T47D (cell line): ENCODE data around the gene TOB1.
"Not testable (repeated sequence)": the region's sequence is repeated elsewhere in the genome, so short reads cannot be mapped to it uniquely, and the experiment has no call there.

Source experiments
- DNase-seq, 2 experiments: peaks; one replicate each; pipeline versions ENCODE4 v3.0.0 to v3.0.0-alpha.2; 2011 to 2012; ENCODE audit warnings: low read depth in 1 of 2, low spot score in 1 of 2
- JUND ChIP-seq: IDR thresholded peaks from 2 replicates; pipeline ENCODE4 v1.6.1; 2012; ENCODE audit warnings: low read depth
- in situ Hi-C: cut with HindIII; loops from 2 replicates; pipeline ENCODE4 v1.10.0; 2016; ENCODE audit warnings: low sequenced_read_pairs, low pct_unique_long_range_greater_than_20kb

TOB1 gene

DNA sequence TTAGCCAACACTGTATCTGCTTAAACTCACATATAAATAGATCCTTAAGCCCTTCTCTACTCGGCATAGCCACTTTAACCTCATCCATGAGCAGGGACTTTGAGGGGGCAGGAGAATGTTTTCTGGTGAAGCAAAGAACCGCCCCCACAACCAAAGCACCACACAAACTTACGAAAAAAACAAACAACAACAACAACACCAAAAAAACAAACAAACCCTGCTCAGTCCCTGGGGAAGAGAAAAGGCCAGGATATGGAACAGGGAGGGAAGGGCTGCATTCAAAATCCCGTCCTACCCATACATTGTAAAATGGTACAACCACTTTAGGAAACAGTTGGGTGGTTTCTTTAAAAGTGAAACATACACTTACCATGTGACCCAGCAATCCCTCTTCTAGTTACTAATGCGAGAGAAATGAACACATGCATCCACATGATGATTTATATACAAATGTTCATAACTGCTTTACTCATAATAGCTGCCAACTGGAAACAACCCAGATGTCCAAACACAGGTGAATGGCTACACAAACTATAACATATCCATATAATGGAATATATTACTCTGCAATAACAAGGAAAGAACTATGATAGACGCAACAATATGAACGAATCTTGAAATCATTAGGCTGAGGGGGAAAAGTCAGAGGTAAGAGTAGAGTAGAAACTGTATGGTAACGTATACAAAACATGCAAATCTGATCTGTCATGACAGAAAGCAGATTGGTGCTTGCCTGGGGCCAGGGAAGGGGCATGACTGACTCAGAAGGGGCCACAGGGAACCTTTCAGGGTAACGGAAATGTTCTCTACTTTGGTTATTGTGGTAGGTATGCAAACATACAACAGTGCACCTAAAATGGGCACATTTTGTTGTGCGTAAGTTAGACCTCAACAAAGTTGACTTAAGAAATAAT lies 37.7 kb upstream of the TOB1 start:
- DNase-seq: peak in 1 of 2 experiments; percentile 76
- TF ChIP-seq JUND: no peak

DNA sequence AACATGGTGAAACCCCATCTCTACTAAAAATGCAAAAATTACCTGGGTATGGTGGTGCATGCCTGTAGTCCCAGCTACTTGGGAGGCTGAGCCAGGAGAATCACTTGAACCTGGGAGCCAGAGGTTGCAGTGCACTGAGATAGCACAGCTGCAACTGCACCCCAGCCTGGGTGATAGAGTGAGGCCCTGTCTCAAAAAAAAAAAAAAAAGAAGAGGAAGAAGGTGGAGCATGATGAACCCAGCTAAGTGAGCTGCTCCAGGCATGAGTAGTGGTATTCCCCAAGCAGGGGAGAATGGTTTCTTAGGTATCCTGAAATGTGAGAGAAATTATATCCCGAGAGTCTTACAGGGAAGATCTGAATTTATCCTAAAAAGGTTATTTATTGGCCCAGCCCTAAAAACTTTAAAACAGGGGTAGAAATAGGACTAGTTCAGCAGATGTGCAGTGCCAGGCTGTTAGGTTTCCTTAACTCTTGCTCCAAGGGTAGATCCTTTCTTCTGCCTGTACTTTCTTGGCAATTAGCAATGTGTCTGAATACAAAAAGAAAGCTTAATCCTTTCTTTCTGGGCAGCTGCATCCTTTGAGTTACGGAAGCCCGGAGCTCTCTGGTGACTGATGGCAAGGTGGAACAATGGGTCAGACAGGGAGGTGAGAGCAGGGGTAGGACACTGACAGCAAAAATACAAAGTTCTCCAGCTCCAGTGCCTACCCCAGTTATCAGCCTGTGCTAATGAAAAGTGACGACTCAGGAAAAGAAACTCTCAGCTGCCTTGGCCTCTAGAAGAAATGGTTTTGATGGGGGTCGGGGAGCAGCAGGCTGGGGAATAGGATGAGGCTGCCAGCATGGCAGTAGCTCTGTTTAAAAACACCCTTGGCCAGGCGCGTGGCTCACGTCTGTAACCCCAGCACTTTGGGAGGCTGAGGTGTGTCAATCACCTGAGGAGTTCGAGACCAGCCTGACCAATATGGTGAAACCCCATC lies 36.5 kb upstream of the TOB1 start:
- in situ Hi-C loops: no loop called here
- TF ChIP-seq JUND: no peak
- DNase-seq: no peak

More for the DNA sequence above, 37.7 kb upstream of the TOB1 start:
- in situ Hi-C loops: no loop called here

DNA sequence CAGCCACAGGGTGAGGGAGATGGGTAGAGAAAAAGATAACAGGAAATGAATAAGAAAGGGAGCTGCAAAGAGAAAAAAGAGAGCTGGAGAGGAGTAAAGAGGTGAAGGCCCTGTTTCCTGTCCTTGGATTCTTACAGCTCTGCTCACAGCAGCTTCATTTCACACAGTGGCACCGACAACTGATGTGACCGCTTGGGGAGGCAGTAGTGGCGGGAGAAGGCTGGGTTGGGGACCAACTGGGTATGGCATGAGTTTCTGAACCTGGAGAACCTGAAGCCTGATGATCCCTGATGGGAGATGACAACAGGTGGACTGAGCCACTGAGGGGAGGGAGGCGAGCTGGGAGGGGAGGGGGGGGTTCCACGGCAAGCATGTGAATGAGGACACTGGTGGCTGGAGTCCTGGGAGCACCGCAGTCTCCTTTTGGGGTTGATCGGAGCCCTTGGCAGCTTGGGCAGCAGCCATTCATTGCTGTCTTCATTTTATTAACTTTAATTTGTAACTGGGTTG lies 34.3 kb upstream of the TOB1 start:
- in situ Hi-C loops: no loop called here
- no peak for DNase-seq
- no peak for TF ChIP-seq JUND

DNA sequence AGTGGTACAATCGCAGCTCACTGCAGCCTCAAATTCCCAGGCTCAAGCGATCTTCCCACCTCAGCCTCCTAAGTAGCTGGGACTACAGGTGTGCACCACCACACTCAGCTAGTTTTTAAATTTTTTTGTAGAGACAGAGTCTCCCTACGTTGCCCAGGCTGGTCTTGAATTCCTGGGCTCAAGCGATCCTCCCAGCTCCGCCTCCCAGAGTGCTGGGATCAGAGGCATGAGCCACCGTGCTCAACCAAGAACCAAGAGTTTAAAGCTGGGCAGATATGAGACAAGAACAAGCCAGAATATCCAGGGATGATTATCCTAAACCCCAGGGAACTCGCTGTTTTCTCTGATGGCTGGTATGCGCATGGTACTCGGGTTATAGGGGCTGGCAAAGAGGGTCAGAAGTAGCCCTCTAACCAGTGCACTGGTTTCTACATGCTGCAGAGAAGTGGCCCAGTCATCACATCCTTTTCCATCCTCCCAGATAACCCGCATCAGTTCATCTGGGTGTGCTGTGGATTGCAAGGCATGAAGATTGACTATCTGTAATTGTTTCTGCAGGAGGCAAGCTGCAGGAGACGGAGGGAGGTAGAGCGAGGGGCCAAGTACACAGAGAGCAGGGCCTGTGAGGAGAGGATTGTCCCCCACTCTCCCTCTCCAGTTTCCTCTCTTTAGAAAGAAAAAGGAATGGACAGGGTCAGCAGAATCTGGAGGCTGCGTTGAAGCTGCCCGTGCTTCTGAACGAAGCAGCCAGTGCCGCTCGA lies 33.6 kb upstream of the TOB1 start:
- no peak for TF ChIP-seq JUND
- no peak for DNase-seq
- in situ Hi-C loops: no loop called here

DNA sequence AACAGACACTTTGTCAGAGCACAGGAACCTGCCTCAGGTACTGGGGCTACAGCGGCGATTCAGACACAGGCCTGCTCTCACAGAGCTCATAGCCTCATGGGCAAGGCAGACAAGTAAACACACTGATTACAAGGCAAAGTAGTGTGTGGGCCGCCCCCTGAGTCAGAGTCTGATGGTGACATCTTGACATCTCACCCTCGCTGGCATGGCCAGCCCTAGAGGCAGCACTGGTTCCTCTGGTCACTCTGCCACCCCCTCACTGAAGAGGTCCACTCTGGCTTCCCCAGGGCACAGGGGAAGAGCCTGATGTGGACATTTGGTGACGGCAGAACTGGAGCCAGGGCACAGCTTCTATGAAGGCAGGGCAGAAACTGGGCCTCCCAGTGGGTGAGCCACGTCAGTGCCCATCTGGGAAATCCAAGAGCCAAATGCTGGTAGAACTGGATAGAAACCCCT lies 32.9 kb upstream of the TOB1 start:
- no peak for TF ChIP-seq JUND
- DNase-seq: no peak
- in situ Hi-C loops: no loop called here

DNA sequence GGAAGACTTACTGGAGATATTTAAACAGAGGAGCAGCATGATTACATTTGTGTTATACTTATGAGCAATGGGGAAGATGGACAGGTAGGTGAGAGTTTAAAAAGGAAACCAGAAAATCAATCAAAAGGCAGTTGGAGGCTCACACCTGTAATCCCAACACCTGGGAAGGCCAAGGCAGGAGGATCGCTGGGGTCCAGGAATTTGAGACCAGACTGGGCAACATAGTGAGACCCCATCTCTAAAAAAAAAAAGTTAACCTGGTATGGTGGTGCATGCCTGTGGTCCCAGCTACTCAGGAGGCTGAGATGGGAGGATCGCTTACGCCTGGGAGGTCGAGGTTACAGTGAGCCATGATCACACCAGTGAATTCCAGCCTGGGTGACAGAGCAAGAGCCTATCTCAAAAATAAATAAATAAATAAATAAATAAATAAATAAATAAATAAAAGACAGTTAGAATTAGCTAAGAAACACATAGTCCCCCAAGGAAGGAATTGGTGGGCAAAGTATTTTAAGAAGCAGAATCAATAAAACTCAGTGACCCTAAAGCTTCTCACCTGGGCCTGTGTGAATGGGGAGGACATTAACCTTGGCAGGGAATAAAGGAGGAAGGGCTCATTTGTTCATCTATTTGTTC lies 32.3 kb upstream of the TOB1 start:
- in situ Hi-C loops: no loop called here
- no peak for TF ChIP-seq JUND
- DNase-seq: no peak

DNA sequence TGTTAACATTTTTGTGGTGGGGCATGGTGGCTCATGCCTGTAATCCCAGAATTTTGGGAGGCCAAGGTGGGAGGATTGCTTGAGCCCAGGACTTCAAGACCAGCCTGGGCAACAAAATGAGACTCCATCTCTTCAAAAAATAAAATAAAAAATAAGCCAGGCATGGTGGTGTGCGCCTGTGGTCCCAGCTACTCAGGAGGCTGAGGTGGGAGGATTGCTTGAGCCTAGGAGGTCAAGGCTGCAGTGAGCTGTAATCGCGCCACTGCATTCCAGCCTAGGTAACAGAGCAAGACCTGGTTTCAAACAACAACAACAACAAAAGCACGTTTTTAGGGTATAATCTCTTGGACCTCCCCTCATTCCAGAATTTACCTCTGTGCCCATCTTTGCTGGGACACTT lies 28.4 kb upstream of the TOB1 start:
- DNase-seq, in situ Hi-C loops: not testable (repeated sequence)

DNA sequence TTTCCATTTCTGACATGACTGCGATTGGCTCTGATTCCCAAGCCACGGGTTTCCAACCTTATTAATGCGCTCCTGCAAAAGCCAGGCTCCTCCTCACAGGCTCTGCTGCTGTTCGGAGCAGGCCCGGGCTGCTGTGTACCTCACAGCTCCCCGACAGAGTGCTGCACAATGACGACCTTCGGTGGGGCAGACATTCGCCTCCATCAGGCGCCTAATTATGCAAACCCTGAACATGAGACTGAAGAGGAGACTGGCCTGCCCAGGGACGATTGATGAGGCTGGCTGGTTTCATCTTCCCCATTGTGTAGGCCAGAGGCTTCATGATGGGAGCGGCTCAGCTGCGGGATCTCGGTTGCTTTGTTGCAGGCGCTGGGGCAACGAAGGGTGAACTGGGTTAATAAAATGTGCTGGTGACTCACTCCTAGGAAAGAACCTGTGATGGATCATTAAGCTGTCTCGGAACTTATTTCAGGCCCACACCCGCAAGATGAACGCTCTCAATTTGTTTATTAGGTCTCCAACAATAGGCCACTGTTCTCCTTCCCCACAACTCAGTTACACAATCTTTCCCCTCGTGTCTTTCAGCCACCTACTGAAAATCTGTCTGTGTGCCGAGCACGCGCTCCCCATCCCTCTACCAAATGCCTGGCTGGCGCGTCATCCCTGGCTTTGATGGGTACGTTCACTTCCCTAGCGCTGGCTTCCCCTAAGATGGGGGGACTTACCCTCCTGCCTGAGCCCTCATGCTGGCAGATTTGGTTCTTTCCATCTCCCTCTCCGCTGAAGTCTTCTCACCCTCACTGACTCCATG lies 27.2 kb upstream of the TOB1 start:
- in situ Hi-C loops: no loop called here
- no peak for TF ChIP-seq JUND
- DNase-seq: no peak

DNA sequence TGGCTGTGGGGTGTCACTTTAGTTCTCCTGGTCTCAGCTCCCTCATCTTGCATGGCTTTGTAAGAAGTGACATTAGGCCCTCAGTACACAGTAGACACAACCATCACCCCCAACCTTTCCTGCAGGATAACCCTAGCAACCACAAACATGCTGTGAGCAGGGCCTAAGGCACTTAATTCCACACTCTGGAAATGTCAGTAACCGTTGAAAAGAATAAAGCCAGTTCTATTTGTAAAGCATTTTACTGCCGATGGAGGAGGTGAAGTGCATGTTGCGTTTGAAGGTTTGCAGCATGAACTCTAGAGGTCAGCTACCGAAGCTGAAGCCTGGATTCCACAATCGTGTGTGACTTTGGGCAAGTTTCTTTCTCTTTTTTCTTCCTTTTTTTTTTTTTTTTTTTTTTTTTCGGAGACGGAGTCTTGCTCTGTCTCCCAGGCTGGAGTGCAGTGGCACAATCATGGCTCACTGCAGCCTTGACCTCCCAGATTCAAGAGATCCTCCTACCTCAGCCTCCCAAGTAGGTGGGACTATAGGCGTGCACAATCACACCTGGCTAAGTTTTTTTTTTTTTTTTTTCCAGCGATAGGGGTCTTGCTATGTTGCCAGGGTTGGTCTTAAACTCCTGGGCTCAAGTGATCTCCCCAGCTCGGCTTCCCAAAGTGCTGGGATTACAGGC lies 26.1 kb upstream of the TOB1 start:
- DNase-seq: peak in 1 of 2 experiments; percentile 71
- no peak for TF ChIP-seq JUND
- in situ Hi-C loops: no loop called here

DNA sequence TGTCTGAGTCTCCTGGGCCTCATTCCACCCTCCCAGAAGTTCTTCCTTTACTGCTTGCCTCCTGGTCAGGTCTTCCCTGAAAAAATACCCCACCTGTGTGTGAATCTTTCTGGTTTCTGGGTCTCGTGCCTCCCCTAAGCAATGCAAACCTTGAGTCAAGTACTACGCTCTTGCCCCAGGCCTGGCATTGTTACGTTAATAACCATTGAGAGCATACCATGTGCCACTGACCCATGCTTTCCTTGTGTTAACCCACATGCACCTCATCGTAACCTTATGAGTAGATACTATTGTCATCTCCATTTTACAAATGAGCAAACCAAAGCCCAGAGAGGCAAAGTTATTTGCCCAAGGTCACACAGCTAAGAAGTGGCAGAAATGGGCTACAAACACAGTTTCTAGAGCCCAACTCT lies 25.4 kb upstream of the TOB1 start:
- in situ Hi-C loops: no loop called here
- DNase-seq: no peak
- no peak for TF ChIP-seq JUND
